Tibial artery (tissue), 4 donors: ENCODE results near the gene NETO2.

ENCODE experiments used
- DNase-seq, 2 donors: peaks; one replicate each; pipeline ENCODE4 v3.0.0-alpha.2; 2019
- H3K27ac ChIP-seq, 2 donors: fragments of 200-600 bp; sonication (generic) in 1 of 2; 1 replicate in 1 of 2; 2 replicates in 1 of 2; pipeline ENCODE4 v1.5.1; 2018 to 2019; ENCODE audit warnings: mild to moderate bottlenecking in 1 of 2
- H3K27me3 ChIP-seq, 2 donors: fragments of 200-600 bp; sonication (generic) in 1 of 2; one replicate each; pipeline versions ENCODE4 v1.5.1 to v1.6.0; 2016 to 2019
- H3K36me3 ChIP-seq, 3 donors: fragments of 200-600 bp; sonication (generic) in 2 of 3; one replicate each; pipeline ENCODE4 v1.5.1; 2016 to 2019; ENCODE audit warnings: mild to moderate bottlenecking in 2 of 3
- H3K4me1 ChIP-seq, 4 donors: fragments of 200-600 bp; sonication (generic) in 2 of 4; 1 replicate in 3 of 4; 2 replicates in 1 of 4; pipeline ENCODE4 v1.5.1; 2016 to 2019
- H3K4me3 ChIP-seq, 2 donors: fragments of 200-600 bp; sonication (generic) in 1 of 2; 1 replicate in 1 of 2; 2 replicates in 1 of 2; pipeline ENCODE4 v1.5.1; 2018 to 2019; ENCODE audit warnings: mild to moderate bottlenecking in 2 of 2
- H3K9me3 ChIP-seq, 3 donors: fragments of 200-600 bp; sonication (generic) in 1 of 3; one replicate each; pipeline ENCODE4 v1.5.1; 2016 to 2019
- CTCF ChIP-seq, 2 experiments: fragments of 200-600 bp in 1 of 2; fragments of 450-650 bp in 1 of 2; IDR thresholded peaks; one replicate each; pipeline ENCODE4 v1.5.1; 2017 to 2019; ENCODE audit warnings: antibody characterized with exemption in 2 of 2, mild to moderate bottlenecking in 1 of 2, moderate library complexity in 1 of 2
- intact Hi-C: fragments of 100-400 bp; cut with DNase I; formaldehyde crosslinking; loops from one replicate; pipeline ENCODE4 v1.15.0; 2023; ENCODE audit warnings: low total_unique reads

NETO2 gene

GRCh38 chr16:47043970-47044684, 99.6 kb downstream of the NETO2 start:
- Histone ChIP-seq H3K36me3 (no peaks in the 10 kb centered on the region), H3K4me3 (no peak overlapping the region), H3K4me1 (no peaks in the 10 kb centered on the region), H3K27me3 (no peaks in the 10 kb centered on the region), H3K27ac (no peak overlapping the region), H3K9me3 (no peaks in the 10 kb centered on the region)
- TF ChIP-seq CTCF (IDR thresholded peaks at IDR 0.05), result no peak
- intact Hi-C loops, result no loop called here
- no peak for DNase-seq

- TF ChIP-seq CTCF (IDR thresholded peaks at IDR 0.05), result no peak
- Histone ChIP-seq H3K4me1 (peaks cover 0 to 1% (median 0%) of the 10 kb centered on the region in 4 donors), H3K27ac (no peak overlapping the region), H3K36me3 (no peaks in the 10 kb centered on the region), H3K9me3 (no peaks in the 10 kb centered on the region), H3K4me3 (no peak overlapping the region), H3K27me3 (no peaks in the 10 kb centered on the region)
- intact Hi-C loops, result no loop called here
- DNase-seq, result no peak
Observed at GRCh38 chr16:47043200-47043599, 100.5 kb downstream of the NETO2 start.

- H3K4me3 ChIP-seq, result peak overlapping the region; percentile 55 to 64
- TF ChIP-seq CTCF (IDR thresholded peaks at IDR 0.05), result peak; percentile 87 to 92
- intact Hi-C loops, result loop anchor here (5.0 kb wide), 1 partner anchor 1124 kb away; no protein-coding TSS in a partner anchor
- H3K9me3 ChIP-seq, result no peaks in the 10 kb centered on the region
- H3K4me1 ChIP-seq, result peaks cover 0 to 9% (median 5%) of the 10 kb centered on the region in 4 donors
- no peaks in the 10 kb centered on the region for H3K36me3 ChIP-seq
- H3K27ac ChIP-seq, result peak overlapping the region; percentile 28 to 50
- DNase-seq, result peak; percentile 87 to 89
- no peaks in the 10 kb centered on the region for H3K27me3 ChIP-seq
Observed at GRCh38 chr16:47037746-47038458, 105.8 kb downstream of the NETO2 start.

GRCh38 chr16:47037396-47037745, 106.4 kb downstream of the NETO2 start:
- Histone ChIP-seq H3K36me3 (no peaks in the 10 kb centered on the region), H3K27ac (peak overlapping the region; percentile 28 to 50), H3K4me3 (peak overlapping the region; percentile 55 to 64), H3K27me3 (no peaks in the 10 kb centered on the region), H3K4me1 (peaks cover 0 to 9% (median 5%) of the 10 kb centered on the region in 4 donors), H3K9me3 (no peaks in the 10 kb centered on the region)
- DNase-seq, result peak in 1 of 2 donors; percentile 71
- TF ChIP-seq CTCF (IDR thresholded peaks at IDR 0.05), result no peak
- intact Hi-C loops, result loop anchor here (5.0 kb wide), 1 partner anchor 1125 kb away; no protein-coding TSS in a partner anchor

GRCh38 chr16:47036201-47036600, 107.5 kb downstream of the NETO2 start:
- H3K4me1 ChIP-seq, result peaks cover 0 to 9% (median 5%) of the 10 kb centered on the region in 4 donors
- H3K27ac ChIP-seq, result no peak overlapping the region
- intact Hi-C loops, result loop anchor here (5.0 kb wide), 1 partner anchor 1126 kb away; no protein-coding TSS in a partner anchor
- H3K4me3 ChIP-seq, result no peak overlapping the region
- TF ChIP-seq CTCF (IDR thresholded peaks at IDR 0.05), result no peak
- no peaks in the 10 kb centered on the region for H3K36me3 ChIP-seq
- DNase-seq, result no peak
- H3K9me3 ChIP-seq, result no peaks in the 10 kb centered on the region
- no peaks in the 10 kb centered on the region for H3K27me3 ChIP-seq
